ENCODE data around the gene CDKL2.
"Not testable (repeated sequence)": the region's sequence is repeated elsewhere in the genome, so short reads cannot be mapped to it uniquely, and the experiment has no call there.

The CDKL2 gene

DNA sequence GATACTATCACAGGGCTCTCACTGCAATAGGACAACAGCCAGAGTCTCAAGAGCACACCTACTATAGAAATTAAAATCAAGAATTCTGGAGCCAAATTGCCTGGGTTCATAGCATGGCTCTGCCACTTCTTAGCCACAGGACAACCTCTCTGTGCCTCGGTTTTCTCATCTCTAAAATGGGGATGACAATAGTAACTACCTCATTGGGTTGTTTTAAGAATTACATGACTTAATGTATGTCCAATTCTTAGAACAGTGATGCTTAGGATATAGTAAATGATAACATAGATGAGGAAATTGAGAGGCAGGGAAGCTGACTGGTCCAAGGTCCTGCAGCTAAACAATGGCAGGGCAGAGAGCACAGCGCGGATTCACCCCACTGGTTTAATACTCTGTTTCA is 85.5 kb downstream of the CDKL2 start:
- intact Hi-C loops (cut with DNase I; ENCODE audit: low total_unique reads), result no loop called here
- no peaks in the 10 kb centered on the region for H3K4me1 ChIP-seq
- peaks cover 0 to 38% (median 13%) of the 10 kb centered on the region in 3 donors for H3K36me3 ChIP-seq
- no peaks in the 10 kb centered on the region for H3K27me3 ChIP-seq
- TF ChIP-seq, protein P1, sequence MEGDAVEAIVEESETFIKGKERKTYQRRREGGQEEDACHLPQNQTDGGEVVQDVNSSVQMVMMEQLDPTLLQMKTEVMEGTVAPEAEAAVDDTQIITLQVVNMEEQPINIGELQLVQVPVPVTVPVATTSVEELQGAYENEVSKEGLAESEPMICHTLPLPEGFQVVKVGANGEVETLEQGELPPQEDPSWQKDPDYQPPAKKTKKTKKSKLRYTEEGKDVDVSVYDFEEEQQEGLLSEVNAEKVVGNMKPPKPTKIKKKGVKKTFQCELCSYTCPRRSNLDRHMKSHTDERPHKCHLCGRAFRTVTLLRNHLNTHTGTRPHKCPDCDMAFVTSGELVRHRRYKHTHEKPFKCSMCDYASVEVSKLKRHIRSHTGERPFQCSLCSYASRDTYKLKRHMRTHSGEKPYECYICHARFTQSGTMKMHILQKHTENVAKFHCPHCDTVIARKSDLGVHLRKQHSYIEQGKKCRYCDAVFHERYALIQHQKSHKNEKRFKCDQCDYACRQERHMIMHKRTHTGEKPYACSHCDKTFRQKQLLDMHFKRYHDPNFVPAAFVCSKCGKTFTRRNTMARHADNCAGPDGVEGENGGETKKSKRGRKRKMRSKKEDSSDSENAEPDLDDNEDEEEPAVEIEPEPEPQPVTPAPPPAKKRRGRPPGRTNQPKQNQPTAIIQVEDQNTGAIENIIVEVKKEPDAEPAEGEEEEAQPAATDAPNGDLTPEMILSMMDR (IDR thresholded peaks at IDR 0.05), result no peak
- H3K9me3 ChIP-seq, result no peaks in the 10 kb centered on the region
- H3K4me3 ChIP-seq, result no peak overlapping the region
- no peak for DNase-seq
- no peak overlapping the region for H3K27ac ChIP-seq

DNA sequence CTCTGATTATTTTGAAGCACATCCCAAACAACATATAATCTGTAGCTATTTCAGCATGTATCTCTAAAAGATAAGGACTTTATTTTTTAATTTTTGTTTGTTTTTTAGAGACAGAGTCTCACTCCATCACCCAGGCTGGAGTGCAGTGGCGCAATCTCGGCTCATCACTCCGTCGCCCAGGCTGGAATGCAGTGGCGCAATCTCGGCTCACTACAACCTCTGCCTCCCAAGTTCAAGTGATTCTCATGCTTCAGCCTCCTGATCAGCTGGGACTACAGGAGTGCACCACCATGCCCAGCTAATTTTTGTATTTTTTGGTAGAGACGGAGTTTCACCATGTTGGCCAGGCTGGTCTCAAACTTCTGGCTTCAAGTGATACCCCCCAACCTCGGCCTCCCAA is 86.1 kb downstream of the CDKL2 start:
- intact Hi-C loops (cut with DNase I; ENCODE audit: low total_unique reads); H3K27ac ChIP-seq; DNase-seq; H3K4me3 ChIP-seq; H3K4me1 ChIP-seq; H3K9me3 ChIP-seq; H3K27me3 ChIP-seq: not testable (repeated sequence)
- H3K36me3 ChIP-seq, result peaks cover 0 to 44% (median 13%) of the 10 kb centered on the region in 3 donors

DNA sequence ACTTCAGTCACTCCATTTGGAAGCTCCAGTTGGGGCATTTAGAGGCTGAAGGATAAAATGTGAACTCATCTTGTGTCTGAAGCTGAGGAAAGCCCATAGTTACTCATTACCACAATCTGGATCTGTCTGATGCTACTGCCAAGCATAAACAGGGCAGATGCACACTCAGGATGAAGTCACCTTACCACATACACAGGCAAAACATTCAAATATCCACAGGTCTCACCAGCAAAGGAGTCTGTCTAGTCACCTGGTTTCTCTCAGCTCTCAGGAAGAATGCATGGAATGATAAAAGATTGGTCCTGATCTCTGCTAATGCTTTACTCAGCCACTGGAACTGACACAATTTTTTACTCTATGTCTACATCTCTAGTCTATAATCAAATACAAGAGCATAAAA is 87.5 kb downstream of the CDKL2 start:
- Histone ChIP-seq H3K27ac (no peak overlapping the region), H3K4me3 (no peak overlapping the region), H3K9me3 (no peaks in the 10 kb centered on the region), H3K4me1 (no peaks in the 10 kb centered on the region), H3K27me3 (no peaks in the 10 kb centered on the region), H3K36me3 (peaks cover 0 to 45% (median 13%) of the 10 kb centered on the region in 3 donors)
- no peak for DNase-seq
- intact Hi-C loops (cut with DNase I; ENCODE audit: low total_unique reads), result no loop called here
- TF ChIP-seq, protein P1 (IDR thresholded peaks at IDR 0.05), result no peak

DNA sequence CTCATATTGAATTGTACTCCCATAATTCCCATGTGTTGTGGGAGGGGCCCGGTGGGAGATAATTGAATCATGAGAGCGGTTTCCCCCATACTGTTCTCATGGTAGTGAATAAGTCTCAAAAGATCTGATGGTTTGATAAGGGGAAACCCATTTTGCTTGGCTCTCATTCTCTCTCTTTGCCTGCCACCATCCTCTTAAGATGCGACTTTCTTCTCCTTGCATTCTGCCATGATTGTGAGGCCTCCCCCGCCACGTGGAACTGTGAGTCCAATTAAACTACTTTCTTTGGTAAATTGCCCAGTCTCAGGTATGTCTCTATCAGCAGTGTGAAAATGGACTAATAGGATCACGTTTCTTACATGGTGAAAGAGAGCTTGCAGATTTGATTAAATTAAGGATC is 93.0 kb downstream of the CDKL2 start:
- H3K27ac ChIP-seq; H3K27me3 ChIP-seq; DNase-seq; H3K4me1 ChIP-seq; intact Hi-C loops (cut with DNase I; ENCODE audit: low total_unique reads); H3K4me3 ChIP-seq; H3K9me3 ChIP-seq: not testable (repeated sequence)
- peaks cover 14 to 29% (median 15%) of the 10 kb centered on the region in 3 donors for H3K36me3 ChIP-seq

DNA sequence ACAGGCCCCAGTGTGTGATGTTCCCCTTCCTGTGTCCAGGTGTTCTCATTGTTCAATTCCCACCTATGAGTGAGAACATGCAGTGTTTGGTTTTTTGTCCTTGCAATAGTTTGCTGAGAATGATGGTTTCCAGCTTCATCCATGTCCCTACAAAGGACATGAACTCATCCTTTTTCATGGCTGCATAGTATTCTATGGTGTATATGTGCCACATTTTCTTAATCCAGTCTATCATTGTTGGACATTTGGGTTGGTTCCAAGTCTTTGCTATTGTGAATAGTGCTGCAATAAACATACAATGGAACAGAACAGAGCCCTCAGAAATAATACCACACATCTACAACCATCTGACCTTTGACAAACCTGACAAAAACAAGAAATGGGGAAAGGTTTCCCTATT is 96.4 kb downstream of the CDKL2 start:
- H3K27me3 ChIP-seq; H3K9me3 ChIP-seq; intact Hi-C loops (cut with DNase I; ENCODE audit: low total_unique reads); H3K27ac ChIP-seq; DNase-seq; H3K4me3 ChIP-seq; H3K4me1 ChIP-seq: not testable (repeated sequence)
- peaks cover 43 to 48% (median 46%) of the 10 kb centered on the region in 3 donors for H3K36me3 ChIP-seq

DNA sequence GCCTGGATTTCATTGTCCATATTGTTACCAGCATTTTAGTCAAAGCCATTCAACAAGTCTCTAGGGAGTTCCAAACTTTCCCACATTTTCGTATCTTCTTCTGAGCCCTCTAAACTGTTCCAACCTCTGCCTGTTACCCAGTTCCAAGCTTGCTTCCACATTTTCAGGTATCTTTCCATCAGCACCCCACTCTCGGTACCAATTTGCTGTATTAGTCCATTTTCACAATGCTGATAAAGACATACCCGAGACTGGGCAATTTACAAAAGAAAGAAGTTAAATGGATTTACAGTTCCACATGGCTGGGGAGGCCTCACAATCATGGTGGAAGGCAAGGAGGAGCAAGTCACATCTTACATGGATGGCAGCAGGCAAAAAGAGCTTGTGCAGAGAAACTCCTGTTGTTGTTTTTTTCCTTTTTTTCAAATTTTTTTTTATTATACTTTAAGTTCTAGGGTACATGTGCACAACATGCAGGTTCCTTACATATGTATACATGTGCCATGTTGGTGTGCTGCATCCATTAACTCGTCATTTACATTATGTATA is 96.9 kb downstream of the CDKL2 start:
- DNase-seq; H3K27me3 ChIP-seq; H3K9me3 ChIP-seq; intact Hi-C loops (cut with DNase I; ENCODE audit: low total_unique reads); H3K27ac ChIP-seq; H3K4me1 ChIP-seq; H3K4me3 ChIP-seq: not testable (repeated sequence)
- H3K36me3 ChIP-seq, result peaks cover 47 to 52% (median 51%) of the 10 kb centered on the region in 3 donors

DNA sequence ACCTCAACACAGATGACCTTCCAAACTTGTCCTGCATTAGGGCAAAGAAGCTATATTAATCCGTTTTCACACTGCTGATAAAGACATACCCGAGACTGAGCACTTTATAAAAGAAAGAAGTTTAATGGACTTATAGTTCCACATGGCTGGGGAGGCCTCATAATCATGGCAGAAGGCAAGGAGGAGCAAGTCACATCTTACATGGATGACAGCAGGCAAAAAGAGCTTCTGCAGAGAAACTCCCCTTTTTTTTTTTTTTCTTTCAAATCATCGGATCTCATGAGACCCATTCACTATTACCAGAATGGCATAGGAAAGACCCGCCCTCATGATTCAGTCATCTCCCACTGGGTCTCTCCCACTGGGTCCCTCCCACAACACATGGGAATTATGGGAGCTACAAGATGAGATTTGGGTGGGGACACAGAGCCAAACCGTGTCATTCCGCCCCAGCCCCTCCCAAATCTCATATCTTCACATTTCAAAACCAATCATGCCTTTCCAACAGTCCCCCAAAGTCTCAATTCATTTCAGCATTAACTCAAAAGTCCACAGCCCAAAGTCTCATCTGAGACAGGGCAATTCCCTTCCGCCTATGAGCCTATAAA is 98.7 kb downstream of the CDKL2 start:
- H3K4me1 ChIP-seq; H3K9me3 ChIP-seq; H3K27ac ChIP-seq; DNase-seq; H3K27me3 ChIP-seq; intact Hi-C loops (cut with DNase I; ENCODE audit: low total_unique reads); H3K4me3 ChIP-seq: not testable (repeated sequence)
- peaks cover 58 to 69% (median 68%) of the 10 kb centered on the region in 3 donors for H3K36me3 ChIP-seq

DNA sequence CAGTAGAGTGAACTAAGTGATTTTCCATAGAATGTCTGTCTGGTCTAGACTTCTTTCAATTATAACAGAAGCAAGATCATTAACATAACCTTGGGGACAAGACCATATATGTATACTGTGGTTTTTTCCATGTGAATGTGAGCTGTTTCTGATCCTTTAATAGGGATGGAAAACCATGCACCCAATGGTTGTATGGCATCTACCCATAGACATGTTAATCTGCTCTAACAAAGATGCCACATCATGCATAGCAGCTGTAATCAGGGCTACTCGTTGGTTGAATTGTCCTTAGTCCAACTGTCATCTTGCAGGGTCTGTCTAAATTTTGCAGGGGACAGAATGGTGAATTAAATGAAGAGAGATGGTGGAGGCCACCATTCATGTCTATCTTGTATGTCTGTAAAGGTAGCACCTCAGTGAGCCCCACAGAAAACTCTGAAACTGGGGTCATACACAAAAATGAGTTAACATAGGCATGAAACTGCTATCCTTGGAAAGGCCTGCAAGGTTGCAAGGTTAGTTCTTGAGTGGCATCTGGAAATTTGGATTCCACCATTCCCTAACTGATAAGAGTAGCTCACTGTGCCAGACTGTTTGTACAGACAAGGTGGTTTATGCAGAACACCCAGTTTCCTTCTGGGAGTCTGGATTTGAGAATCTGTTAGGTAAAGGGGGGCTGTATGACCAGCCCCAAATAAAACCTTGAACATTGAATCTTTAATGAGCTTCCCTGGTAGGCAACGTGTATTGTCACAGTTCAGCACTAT is 99.6 kb downstream of the CDKL2 start:
- intact Hi-C loops (cut with DNase I; ENCODE audit: low total_unique reads), result no loop called here
- TF ChIP-seq, protein P1 (IDR thresholded peaks at IDR 0.05), result no peak
- Histone ChIP-seq H3K27me3 (no peaks in the 10 kb centered on the region), H3K9me3 (no peaks in the 10 kb centered on the region), H3K4me3 (no peak overlapping the region), H3K36me3 (peaks cover 67 to 77% (median 77%) of the 10 kb centered on the region in 3 donors), H3K27ac (no peak overlapping the region), H3K4me1 (no peaks in the 10 kb centered on the region)
- DNase-seq, result no peak

All from tibial artery (tissue), 4 donors.